CD4-positive, alpha-beta T cell treated with Interleukin-17A for 1 hour (primary cell): ENCODE measurements around the gene SETDB2.

Experiments
- DNase-seq: peaks from one replicate; pipeline ENCODE4 v3.0.0-alpha.2; 2020

SETDB2 gene

GRCh38 chr13:49481788-49482187 is 37.7 kb downstream of the SETDB2 start:
- no peak for DNase-seq

GRCh38 chr13:49488563-49488962 is 44.5 kb downstream of the SETDB2 start:
- no peak for DNase-seq

- no peak for DNase-seq
Observed at GRCh38 chr13:49494645-49495044, 50.6 kb downstream of the SETDB2 start.

- peak; percentile 88 for DNase-seq
Observed at GRCh38 chr13:49495783-49496762, 52.0 kb downstream of the SETDB2 start, which contains the start of gene PHF11. PHF11 (plus strand) TSS chr13:49495953; CDS start chr13:49496002, 49 bp downstream.

GRCh38 chr13:49496837-49497236 is 52.8 kb downstream of the SETDB2 start:
- peak; percentile 78 for DNase-seq

- no peak for DNase-seq
Observed at GRCh38 chr13:49497272-49497671, 53.2 kb downstream of the SETDB2 start.

GRCh38 chr13:49498206-49498605 is 54.1 kb downstream of the SETDB2 start:
- DNase-seq = peak; percentile 31

- peak; percentile 14 for DNase-seq
Observed at GRCh38 chr13:49499889-49500660, 56.0 kb downstream of the SETDB2 start.

GRCh38 chr13:49502954-49503353 is 58.9 kb downstream of the SETDB2 start:
- no peak for DNase-seq

GRCh38 chr13:49503951-49504350 is 59.9 kb downstream of the SETDB2 start:
- DNase-seq = no peak

- DNase-seq = no peak
Observed at GRCh38 chr13:49512578-49512977, 68.5 kb downstream of the SETDB2 start.

- DNase-seq = no peak
Observed at GRCh38 chr13:49516467-49516866, 72.4 kb downstream of the SETDB2 start.

- no peak for DNase-seq
Observed at GRCh38 chr13:49517461-49517860, 73.4 kb downstream of the SETDB2 start.

- no peak for DNase-seq
Observed at GRCh38 chr13:49521224-49521623, 77.2 kb downstream of the SETDB2 start.

GRCh38 chr13:49524740-49525501 is 80.8 kb downstream of the SETDB2 start:
- no peak for DNase-seq

GRCh38 chr13:49527123-49527522 is 83.0 kb downstream of the SETDB2 start:
- no peak for DNase-seq

- DNase-seq = no peak
Observed at GRCh38 chr13:49528161-49528560, 84.1 kb downstream of the SETDB2 start.

- DNase-seq = peak; percentile 6
Observed at GRCh38 chr13:49530457-49530856, 86.4 kb downstream of the SETDB2 start.

- DNase-seq = no peak
Observed at GRCh38 chr13:49532593-49532992, 88.5 kb downstream of the SETDB2 start.

GRCh38 chr13:49533011-49533410 is 88.9 kb downstream of the SETDB2 start:
- DNase-seq = no peak

- no peak for DNase-seq
Observed at GRCh38 chr13:49533591-49534269, 89.7 kb downstream of the SETDB2 start.

- DNase-seq = no peak
Observed at GRCh38 chr13:49536144-49536873, 92.2 kb downstream of the SETDB2 start.
